ENCODE data around the gene TMTC3.
"Not testable (repeated sequence)": the region's sequence is repeated elsewhere in the genome, so short reads cannot be mapped to it uniquely, and the experiment has no call there.

Gene TMTC3

GRCh38 chr12:88141774-88142609 lies at the start of gene TMTC3, which contains the start of gene CEP290:
TSS of gene TMTC3 (plus strand) at chr12:88142307. CDS start at chr12:88148316, 6,009 bp downstream.
TSS of gene CEP290 (minus strand) at chr12:88142088. CDS start at chr12:88141307, 781 bp downstream.
- DNase-seq (ENCODE audit: low read depth) = peak; percentile 99

GRCh38 chr12:88092771-88093170 lies 49.3 kb upstream of the TMTC3 start:
- DNase-seq (ENCODE audit: low read depth) = no peak

- no peak for DNase-seq (ENCODE audit: low read depth)
Observed at GRCh38 chr12:88093573-88093972, 48.5 kb upstream of the TMTC3 start.

GRCh38 chr12:88108021-88108420 lies 34.1 kb upstream of the TMTC3 start:
- DNase-seq (ENCODE audit: low read depth) = peak; percentile 72

- DNase-seq (ENCODE audit: low read depth) = peak; percentile 58
Observed at GRCh38 chr12:88111074-88111652, 30.9 kb upstream of the TMTC3 start.

GRCh38 chr12:88113871-88114270 lies 28.2 kb upstream of the TMTC3 start:
- peak; percentile 29 for DNase-seq (ENCODE audit: low read depth)

- DNase-seq (ENCODE audit: low read depth) = no peak
Observed at GRCh38 chr12:88122666-88123065, 19.4 kb upstream of the TMTC3 start.

GRCh38 chr12:88127099-88127498 lies 15.0 kb upstream of the TMTC3 start:
- DNase-seq (ENCODE audit: low read depth) = no peak

- DNase-seq (ENCODE audit: low read depth) = no peak
Observed at GRCh38 chr12:88127855-88128254, 14.3 kb upstream of the TMTC3 start.

- peak; percentile 8 for DNase-seq (ENCODE audit: low read depth)
Observed at GRCh38 chr12:88132392-88132791, 9.7 kb upstream of the TMTC3 start.

GRCh38 chr12:88133181-88133580 lies 8.9 kb upstream of the TMTC3 start:
- DNase-seq (ENCODE audit: low read depth) = not testable (repeated sequence)

- not testable (repeated sequence) for DNase-seq (ENCODE audit: low read depth)
Observed at GRCh38 chr12:88139711-88140110, 2.4 kb upstream of the TMTC3 start.

- DNase-seq (ENCODE audit: low read depth) = no peak
Observed at GRCh38 chr12:88141425-88141773, 708 bp upstream of the TMTC3 start.

- DNase-seq (ENCODE audit: low read depth) = no peak
Observed at GRCh38 chr12:88142610-88142991, 494 bp downstream of the TMTC3 start.

- no peak for DNase-seq (ENCODE audit: low read depth)
Observed at GRCh38 chr12:88144037-88144436, 1.9 kb downstream of the TMTC3 start.

- no peak for DNase-seq (ENCODE audit: low read depth)
Observed at GRCh38 chr12:88144546-88145468, 2.7 kb downstream of the TMTC3 start.

- DNase-seq (ENCODE audit: low read depth) = no peak
Observed at GRCh38 chr12:88145567-88146505, 3.7 kb downstream of the TMTC3 start.

- no peak for DNase-seq (ENCODE audit: low read depth)
Observed at GRCh38 chr12:88150063-88150462, 8.0 kb downstream of the TMTC3 start.

- DNase-seq (ENCODE audit: low read depth) = peak; percentile 57
Observed at GRCh38 chr12:88153959-88154358, 11.9 kb downstream of the TMTC3 start.

GRCh38 chr12:88156075-88156654 lies 14.1 kb downstream of the TMTC3 start:
- DNase-seq (ENCODE audit: low read depth) = no peak

GRCh38 chr12:88163371-88163770 lies 21.3 kb downstream of the TMTC3 start:
- DNase-seq (ENCODE audit: low read depth) = no peak

Data from amniotic epithelial cell (primary cell).